A549 (cell line): ENCODE results near the gene SLC46A1. TPM values are rescaled to one million over a fixed set of nuclear protein-coding genes. Genes with fewer than 3 reads are reported as not detected.

ENCODE experiments used
- ATAC-seq, 2 experiments: fragments of 200-7000 bp in 1 of 2; fragments of >200 bp in 1 of 2; cut with Nextera tagmentation in 1 of 2; cut with Tn5 transposase in 1 of 2; 3 replicates each; pipeline versions ENCODE4 v1.8.0 to v1.9.1; 2018 to 2020; ENCODE audit warnings: mild to moderate bottlenecking in 1 of 2, moderate library complexity in 1 of 2
- CTCF ChIA-PET: fragments of 300-600 bp; sonication (Branson Sonifier 250); formaldehyde crosslinking; extraction: SDS; loops from one replicate; lab custom pipeline; 2021; ENCODE audit warnings: antibody characterized with exemption, inconsistent platforms; lab: Yijun Ruan, JAX
- POLR2A ChIA-PET: fragments of 350-600 bp; formaldehyde crosslinking; extraction: SDS; loops from one replicate; lab custom pipeline; 2021; ENCODE audit warnings: antibody characterized with exemption, inconsistent platforms; lab: Yijun Ruan, JAX
- DNase-seq, 2 experiments: peaks; one replicate each; pipeline versions ENCODE4 v3.0.0 to v3.0.0-alpha.2; 2011 to 2016; ENCODE audit warnings: low read depth in 1 of 2, low spot score in 1 of 2
- FAIRE-seq: peaks from 2 replicates; lab custom pipeline; 2011; peaks lifted over from hg19 to GRCh38; lab: Jason Lieb, UNC
- H3K27ac ChIP-seq, 2 experiments: fragments of >200 bp; sonication (Bioruptor Twin); formaldehyde crosslinking; 3 replicates each; pipeline ENCODE4 v1.5.1; 2016 to 2017
- H3K4me1 ChIP-seq: fragments of >200 bp; sonication (Bioruptor Twin); formaldehyde crosslinking; 3 replicates; pipeline ENCODE4 v1.6.1; 2016
- H3K4me2 ChIP-seq: fragments of >200 bp; sonication (Bioruptor Twin); formaldehyde crosslinking; 3 replicates; pipeline ENCODE4 v1.6.1; 2016
- H3K4me3 ChIP-seq: fragments of >200 bp; sonication (Bioruptor Twin); formaldehyde crosslinking; 3 replicates; pipeline ENCODE4 v1.5.1; 2016
- H3K9me3 ChIP-seq: fragments of >200 bp; sonication (Bioruptor Twin); formaldehyde crosslinking; 3 replicates; pipeline ENCODE4 v1.6.1; 2016
- BCL3 ChIP-seq: fragments of >200 bp; sonication (Bioruptor Twin); formaldehyde crosslinking; IDR thresholded peaks from 3 replicates; pipeline ENCODE4 v1.6.1; 2016
- CEBPB ChIP-seq, 2 experiments: fragments of >200 bp in 1 of 2; sonication (Bioruptor Twin) in 1 of 2; formaldehyde crosslinking in 1 of 2; IDR thresholded peaks; 2 replicates each; pipeline ENCODE4 v1.6.1; 2012 to 2016
- EHF ChIP-seq: fragments of 250-450 bp; sonication (Bioruptor Pico); IDR thresholded peaks from 2 replicates; pipeline ENCODE4 v1.5.0; 2020; ENCODE audit warnings: mild to moderate bottlenecking
- EHMT2 ChIP-seq: fragments of 200-600 bp; sonication (generic); IDR thresholded peaks from 2 replicates; pipeline ENCODE4 v1.6.1; 2016; ENCODE audit warnings: antibody characterized with exemption, low read depth, mild to moderate bottlenecking, moderate library complexity
- ELK1 ChIP-seq: fragments of 150-350 bp; IDR thresholded peaks from 2 replicates; pipeline ENCODE4 v1.6.1; 2014; ENCODE audit warnings: low read depth, mild to moderate bottlenecking, low read length
- FOXS1 ChIP-seq: fragments of 250-450 bp; sonication (Bioruptor Pico); IDR thresholded peaks from 2 replicates; pipeline ENCODE4 v1.5.0; 2020; ENCODE audit warnings: mild to moderate bottlenecking, moderate library complexity
- HMGXB4 ChIP-seq: fragments of 250-450 bp; sonication (Bioruptor Pico); IDR thresholded peaks from 2 replicates; pipeline ENCODE4 v1.5.0; 2021; ENCODE audit warnings: mild to moderate bottlenecking, moderate library complexity, borderline replicate concordance
- HOXB13 ChIP-seq: fragments of 250-450 bp; sonication (Bioruptor Pico); IDR thresholded peaks from 2 replicates; pipeline ENCODE4 v1.5.0; 2020; ENCODE audit warnings: low read depth, mild to moderate bottlenecking, moderate library complexity
- KDM5A ChIP-seq: fragments of 200-600 bp; sonication (generic); IDR thresholded peaks from 2 replicates; pipeline ENCODE4 v1.6.1; 2016; ENCODE audit warnings: antibody characterized with exemption, mild to moderate bottlenecking
- MAX ChIP-seq: IDR thresholded peaks from 2 replicates; pipeline ENCODE4 v1.6.1; 2012
- MAZ ChIP-seq: fragments of 150-350 bp; IDR thresholded peaks from 2 replicates; pipeline ENCODE4 v1.6.1; 2014; ENCODE audit warnings: antibody characterized with exemption, low read depth, low read length, borderline replicate concordance
- NFE2L2 ChIP-seq: fragments of 150-350 bp; conservative IDR thresholded peaks from 2 replicates; pipeline ENCODE4 v1.6.1; 2014; ENCODE audit warnings: low read length
- NPAS2 ChIP-seq: fragments of 250-450 bp; sonication (Bioruptor Pico); IDR thresholded peaks from 2 replicates; pipeline ENCODE4 v1.8.0; 2022; ENCODE audit warnings: mild to moderate bottlenecking, moderate library complexity, borderline replicate concordance
- PHF8 ChIP-seq: fragments of 200-600 bp; sonication (generic); IDR thresholded peaks from 2 replicates; pipeline ENCODE4 v1.6.1; 2016; ENCODE audit warnings: low read depth, mild to moderate bottlenecking, antibody characterized with exemption, moderate library complexity, borderline replicate concordance
- RARB ChIP-seq: fragments of 250-450 bp; sonication (Bioruptor Pico); IDR thresholded peaks from 2 replicates; pipeline ENCODE4 v1.8.0; 2021; ENCODE audit warnings: mild to moderate bottlenecking, moderate library complexity
- RNF2 ChIP-seq: fragments of 200-600 bp; sonication (generic); IDR thresholded peaks from 2 replicates; pipeline ENCODE4 v1.6.1; 2016; ENCODE audit warnings: low read depth, mild to moderate bottlenecking, antibody characterized with exemption, moderate library complexity, borderline replicate concordance
- TP53 ChIP-seq: fragments of 250-450 bp; sonication (Bioruptor Pico); IDR thresholded peaks from 2 replicates; pipeline ENCODE4 v1.5.0; 2021; ENCODE audit warnings: mild to moderate bottlenecking, moderate library complexity
- ZC3H11A ChIP-seq: fragments of 450-650 bp; IDR thresholded peaks from 2 replicates; pipeline ENCODE4 v1.6.1; 2014; ENCODE audit warnings: antibody characterized with exemption, mild to moderate bottlenecking
- ZNF302 ChIP-seq: fragments of 250-450 bp; sonication (Bioruptor Pico); IDR thresholded peaks from 2 replicates; pipeline ENCODE4 v1.9.0; 2021; ENCODE audit warnings: inconsistent platforms, mild to moderate bottlenecking, moderate library complexity
- whole genome bisulfite sequencing: methylation state at CpG from one replicate; pipeline ENCODE4 v1.1.6; 2017; ENCODE audit errors: missing lambda C conversion rate; 5-methylcytosine and 5-hydroxymethylcytosine counted together
- polyA plus RNA-seq, 4 experiments: library from polyadenylated mRNA; depleted of rRNA in 3 of 4; stranded (reverse); fragments of >200 nt; fragmentation: RNase III in 1 of 4; extraction: RNeasy Plus Mini Kit Qiagen cat#74134 plus additional on column Dnase treatment in 1 of 4; gene quantifications; 2 replicates in 3 of 4; 3 replicates in 1 of 4; pipeline ENCODE4 v1.2.3, GENCODE V29; 2011 to 2017
- TF ChIP-seq, protein P1 (sequence below): fragments of 250-450 bp; sonication (Bioruptor Pico); IDR thresholded peaks from 2 replicates; pipeline ENCODE4 v1.5.0; 2020; ENCODE audit warnings: low read depth, mild to moderate bottlenecking, moderate library complexity

The SLC46A1 gene
- polyA plus RNA-seq, 2 of the 4 experiments (the other 2 are of a cell fraction) = 12.8 to 23.7 TPM

DNA sequence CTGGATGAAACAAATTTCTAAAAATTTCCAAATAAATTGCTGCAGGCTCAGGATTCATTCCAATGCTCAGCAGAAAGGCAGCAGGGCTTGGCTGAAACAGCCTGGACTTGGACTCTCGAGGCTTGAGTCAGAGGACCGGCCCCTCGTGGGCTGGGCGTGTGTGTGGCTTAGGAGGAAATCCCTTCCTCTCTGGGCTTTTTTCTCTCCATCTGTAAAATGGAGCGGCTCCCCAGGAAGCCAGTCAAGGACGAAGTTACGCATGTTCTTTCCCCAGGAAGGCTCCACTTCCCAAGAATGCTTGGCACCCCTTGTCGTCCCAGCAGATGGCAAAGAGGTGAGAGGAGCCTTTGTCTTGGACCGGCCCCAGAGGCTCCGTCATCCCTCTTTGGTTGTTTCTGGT is 13.5 kb downstream of the SLC46A1 start:
- TF ChIP-seq RARB (CRISPR knock-in tag) (no peak), PHF8 (no peak), RNF2 (no peak), EHF (CRISPR knock-in tag) (no peak), ELK1 (no peak), FOXS1 (no peak), NFE2L2 (no peak)
- TF ChIP-seq, protein P1, sequence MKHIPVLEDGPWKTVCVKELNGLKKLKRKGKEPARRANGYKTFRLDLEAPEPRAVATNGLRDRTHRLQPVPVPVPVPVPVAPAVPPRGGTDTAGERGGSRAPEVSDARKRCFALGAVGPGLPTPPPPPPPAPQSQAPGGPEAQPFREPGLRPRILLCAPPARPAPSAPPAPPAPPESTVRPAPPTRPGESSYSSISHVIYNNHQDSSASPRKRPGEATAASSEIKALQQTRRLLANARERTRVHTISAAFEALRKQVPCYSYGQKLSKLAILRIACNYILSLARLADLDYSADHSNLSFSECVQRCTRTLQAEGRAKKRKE = no peak
- TF ChIP-seq, all 56 proteins: peak for 0
- ATAC-seq = no peak
- CTCF ChIA-PET = interaction anchor here (1.2 to 2.0 kb wide), 2 partner anchors 24 to 214 kb away, joined by 3 to 6 read pairs; no protein-coding TSS in a partner anchor

DNA sequence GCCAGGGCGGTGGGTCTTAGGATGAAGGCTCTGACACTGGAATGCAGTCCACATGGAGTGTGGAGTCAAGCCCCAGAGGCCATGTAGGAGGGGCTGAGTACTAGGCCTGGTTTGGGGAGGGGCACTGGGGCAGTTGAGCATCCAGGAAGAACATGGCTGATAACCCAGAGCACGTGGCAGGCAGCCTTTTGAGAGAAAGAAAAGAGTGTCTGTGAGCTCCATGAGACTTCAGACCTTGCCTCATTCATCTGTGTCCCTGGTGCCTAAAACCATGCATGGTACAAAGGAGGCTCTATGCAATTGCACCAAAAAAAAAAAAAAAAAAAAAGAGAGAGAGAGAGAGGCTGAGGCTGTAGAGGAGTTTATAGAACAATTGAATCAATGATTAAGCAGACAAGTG is 14.6 kb downstream of the SLC46A1 start:
- no peak for DNase-seq
- no peak overlapping the region for H3K4me3 ChIP-seq
- H3K27ac ChIP-seq = no peak overlapping the region
- TF ChIP-seq ZC3H11A (no peak), BCL3 (no peak), KDM5A (no peak), EHMT2 (no peak), HOXB13 (no peak), NPAS2 (no peak), TP53 (CRISPR knock-in tag) (no peak)
- ATAC-seq = no peak
- no peaks in the 10 kb centered on the region for H3K9me3 ChIP-seq
- 56% methylated on average over 2 of the region's 2 CpGs for WGBS
- FAIRE-seq = no peak
- POLR2A ChIA-PET = interaction anchor here (0.6 to 1.8 kb wide), 3 partner anchors 21 to 74 kb away, joined by 3 to 7 read pairs (median 4); partner anchors contain the start of gene VTN
- no peak overlapping the region for H3K4me2 ChIP-seq
- no peaks in the 10 kb centered on the region for H3K4me1 ChIP-seq
- CTCF ChIA-PET = interaction anchor here (0.9 to 2.0 kb wide), 4 partner anchors 10 to 213 kb away, joined by 3 to 6 read pairs (median 4); no protein-coding TSS in a partner anchor

More for the DNA sequence above, 13.5 kb downstream of the SLC46A1 start:
- Histone ChIP-seq H3K4me1 (no peaks in the 10 kb centered on the region), H3K4me2 (no peak overlapping the region), H3K9me3 (no peaks in the 10 kb centered on the region), H3K27ac (no peak overlapping the region), H3K4me3 (no peak overlapping the region)
- FAIRE-seq = no peak
- POLR2A ChIA-PET = interaction anchor here (0.7 kb wide), 1 partner anchor 15 kb away, joined by 3 read pairs; no protein-coding TSS in a partner anchor
- DNase-seq = no peak
- 91% methylated on average over 10 of the region's 10 CpGs for WGBS

GRCh38 chr17:28390984-28391383 is 15.0 kb downstream of the SLC46A1 start:
- Histone ChIP-seq H3K4me1 (no peaks in the 10 kb centered on the region), H3K9me3 (no peaks in the 10 kb centered on the region), H3K27ac (no peak overlapping the region), H3K4me2 (no peak overlapping the region), H3K4me3 (no peak overlapping the region)
- FAIRE-seq (no peak), ATAC-seq (no peak), DNase-seq (no peak)
- 65% methylated on average over 1 of the region's 1 CpG for WGBS
- POLR2A ChIA-PET = interaction anchor here (1.2 to 1.8 kb wide), 2 partner anchors 33 to 75 kb away, joined by 3 to 7 read pairs; a partner anchor contains a TSS
- CTCF ChIA-PET = interaction anchor here (0.9 to 2.0 kb wide), 3 partner anchors 10 to 26 kb away, joined by 3 to 6 read pairs (median 4); no protein-coding TSS in a partner anchor
- no peak for TF ChIP-seq MAX
- no peak for TF ChIP-seq PHF8
- TF ChIP-seq HMGXB4 (CRISPR knock-in tag) = no peak
- TF ChIP-seq BCL3 = no peak
- no peak for TF ChIP-seq EHF (CRISPR knock-in tag)
- TF ChIP-seq, protein P1 = no peak
- TF ChIP-seq MAZ = no peak
- TF ChIP-seq CEBPB (IDR thresholded peaks at IDR 0.05) = no peak
- no peak for TF ChIP-seq ZNF302 (CRISPR knock-in tag)
